Endothelial cell of umbilical vein (primary cell): ENCODE measurements around the gene A3GALT2. TPM values are rescaled to one million over a fixed set of nuclear protein-coding genes. Genes with fewer than 3 reads are reported as not detected.

Experiments
- BruUV-seq: library from RNA; stranded (reverse); fragments of 400-500 nt; replicated peaks from 2 replicates; lab custom pipeline; 2021; lab: Mats Ljungman, UMichigan
- CTCF ChIA-PET: fragments of 300-600, 350-600 bp; sonication (Branson Sonifier 250); formaldehyde crosslinking; loops from one replicate; lab custom pipeline; 2021; ENCODE audit warnings: antibody characterized with exemption, inconsistent platforms; lab: Charles Lee
- POLR2A ChIA-PET: fragments of 300-600, 350-600 bp; sonication (Branson Sonifier 250); formaldehyde crosslinking; loops from one replicate; lab custom pipeline; 2021; ENCODE audit warnings: antibody characterized with exemption, inconsistent platforms; lab: Charles Lee
- DNase-seq: peaks from one replicate; pipeline ENCODE4 v3.0.0-alpha.2; 2011; ENCODE audit warnings: low read depth, low spot score
- FAIRE-seq: peaks from 2 replicates; lab custom pipeline; 2011; peaks lifted over from hg19 to GRCh38; lab: Jason Lieb, UNC
- H2AFZ ChIP-seq: 2 replicates; pipeline ENCODE4 v1.6.0; 2012; ENCODE audit warnings: low read depth, low read length, control low read depth, inconsistent platforms
- H3K27ac ChIP-seq: 2 replicates; pipeline ENCODE4 v1.5.1; 2011; ENCODE audit warnings: low read depth, mild to moderate bottlenecking, control low read depth, low read length, moderate library complexity; ENCODE audit not compliant: insufficient read depth
- H3K27me3 ChIP-seq, 2 experiments: 2 replicates each; pipeline versions ENCODE4 v1.6.0 to v1.6.1; 2011; ENCODE audit warnings: low read length in 2 of 2, mixed read lengths in 1 of 2; ENCODE audit not compliant: control insufficient read depth in 2 of 2, insufficient read depth in 2 of 2
- H3K36me3 ChIP-seq, 2 experiments: 2 replicates in 1 of 2; 3 replicates in 1 of 2; pipeline ENCODE4 v1.5.1; 2011; ENCODE audit warnings: low read length in 2 of 2, mild to moderate bottlenecking in 1 of 2, moderate library complexity in 1 of 2; ENCODE audit not compliant: control insufficient read depth in 2 of 2, insufficient read depth in 2 of 2; ENCODE audit errors: extremely low read depth in 1 of 2
- H3K4me1 ChIP-seq: 3 replicates; pipeline ENCODE4 v1.5.1; 2011; ENCODE audit warnings: mild to moderate bottlenecking, low read length; ENCODE audit not compliant: control insufficient read depth, insufficient read depth; ENCODE audit errors: extremely low read depth
- H3K4me2 ChIP-seq: 2 replicates; pipeline ENCODE4 v1.6.1; 2011; ENCODE audit warnings: low read length, control low read depth, mixed read lengths; ENCODE audit not compliant: insufficient read depth
- H3K4me3 ChIP-seq, 3 experiments: fragments of 200-600 bp in 1 of 3; sonication (generic), shearing (Covaris generic) in 1 of 3; replicated peaks in 1 of 3; 2 replicates each; pipeline ENCODE4 v1.5.1; 2011 to 2016; ENCODE audit warnings: control low read depth in 3 of 3, low read length in 3 of 3, mild to moderate bottlenecking in 2 of 3, inconsistent platforms in 1 of 3, low read depth in 1 of 3, moderate library complexity in 1 of 3; ENCODE audit not compliant: insufficient read depth in 1 of 3
- H3K79me2 ChIP-seq: 2 replicates; pipeline ENCODE4 v1.6.0; 2012; ENCODE audit warnings: low read length, inconsistent platforms; ENCODE audit not compliant: control insufficient read depth, insufficient read depth
- H3K9ac ChIP-seq: replicated peaks from 2 replicates; pipeline ENCODE3; 2011; ENCODE audit warnings: low read length, control low read depth; ENCODE audit not compliant: insufficient read depth; ENCODE audit errors: extremely low read depth
- H3K9me1 ChIP-seq: replicated peaks from 3 replicates; pipeline ENCODE4 v1.6.0; 2011; ENCODE audit warnings: mild to moderate bottlenecking, low read length; ENCODE audit not compliant: control insufficient read depth, insufficient read depth; ENCODE audit errors: extremely low read depth
- H3K9me3 ChIP-seq: replicated peaks from 2 replicates; pipeline ENCODE4 v1.5.1; 2012; ENCODE audit warnings: low read length, inconsistent platforms; ENCODE audit not compliant: control insufficient read depth, insufficient read depth
- H4K20me1 ChIP-seq: replicated peaks from 2 replicates; pipeline ENCODE3; 2011; ENCODE audit warnings: mild to moderate bottlenecking, low read length; ENCODE audit not compliant: control insufficient read depth, insufficient read depth; ENCODE audit errors: extremely low read depth
- EZH2 ChIP-seq: IDR thresholded peaks from 2 replicates; pipeline ENCODE4 v1.6.1; 2012; ENCODE audit warnings: borderline replicate concordance, low read depth, mild to moderate bottlenecking, moderate library complexity, low read length, inconsistent platforms; ENCODE audit not compliant: severe bottlenecking
- FOS ChIP-seq: IDR thresholded peaks from 2 replicates; pipeline ENCODE4 v1.6.1; 2011; ENCODE audit warnings: mild to moderate bottlenecking, low read length, moderate library complexity, borderline replicate concordance; ENCODE audit not compliant: insufficient read depth
- GATA2 ChIP-seq: IDR thresholded peaks from 2 replicates; pipeline ENCODE4 v1.7.0; 2011; ENCODE audit warnings: low read depth, mild to moderate bottlenecking, moderate library complexity, mixed read lengths, low read length; ENCODE audit not compliant: insufficient read length, insufficient read depth
- JUN ChIP-seq: IDR thresholded peaks from 2 replicates; pipeline ENCODE4 v1.6.1; 2011; ENCODE audit warnings: borderline replicate concordance, low read depth; ENCODE audit not compliant: insufficient read length, insufficient read depth
- MYC ChIP-seq: IDR thresholded peaks from one replicate; pipeline ENCODE4 v1.6.1; 2011; ENCODE audit warnings: mild to moderate bottlenecking, low read depth, low read length
- POLR2A ChIP-seq: IDR thresholded peaks from 2 replicates; pipeline ENCODE4 v1.6.1; 2012; ENCODE audit warnings: low read depth, mild to moderate bottlenecking, control low read depth, low read length
- POLR2AphosphoS5 ChIP-seq: IDR thresholded peaks from 2 replicates; pipeline ENCODE4 v1.6.1; 2012; ENCODE audit warnings: low read depth, mild to moderate bottlenecking, control low read depth, low read length, moderate library complexity; ENCODE audit not compliant: insufficient read depth
- dilution Hi-C: fragments of 300-500 bp; cut with MboI; formaldehyde crosslinking; loops from one replicate; pipeline ENCODE4 v1.15.0; 2019; ENCODE audit warnings: low sequenced_read_pairs; ENCODE audit not compliant: extremely low pct_ligation_motif_present
- intact Hi-C: fragments of 100-400 bp; cut with micrococcal nuclease; formaldehyde crosslinking; loops from one replicate; pipeline ENCODE4 v1.10.0; 2022
- polyA plus RNA-seq, 4 experiments: library from polyadenylated mRNA; depleted of rRNA in 3 of 4; stranded (reverse) in 3 of 4; unstranded in 1 of 4; fragments of >200 nt; gene quantifications; 2 replicates each; pipeline versions ENCODE4 v1.2.1 to v1.2.3, GENCODE V29; 2011 to 2012; ENCODE audit warnings: missing spikeins in 1 of 4
- total RNA-seq: library from RNA; stranded (reverse); gene quantifications from 2 replicates; pipeline ENCODE4 v1.2.3, GENCODE V29; 2021
- TF ChIP-seq, protein P1 (sequence below): IDR thresholded peaks from 2 replicates; pipeline ENCODE4 v1.6.1; 2011; ENCODE audit not compliant: insufficient read depth, insufficient read length
- TF ChIP-seq, protein P2 (sequence below), 2 donors: IDR thresholded peaks; 1 replicate in 1 of 2; 2 replicates in 1 of 2; pipeline ENCODE4 v1.5.1; 2011; ENCODE audit warnings: low read length in 2 of 2, mild to moderate bottlenecking in 2 of 2, moderate library complexity in 2 of 2, control low read depth in 1 of 2, inconsistent platforms in 1 of 2, low read depth in 1 of 2; ENCODE audit not compliant: insufficient read depth in 1 of 2; ENCODE audit errors: extremely low read depth in 1 of 2

Gene A3GALT2
- total and polyA plus RNA-seq, 2 donors (not counting 3 experiments of a cell fraction or from before 2014, with no cell fraction given), result not detected

DNA sequence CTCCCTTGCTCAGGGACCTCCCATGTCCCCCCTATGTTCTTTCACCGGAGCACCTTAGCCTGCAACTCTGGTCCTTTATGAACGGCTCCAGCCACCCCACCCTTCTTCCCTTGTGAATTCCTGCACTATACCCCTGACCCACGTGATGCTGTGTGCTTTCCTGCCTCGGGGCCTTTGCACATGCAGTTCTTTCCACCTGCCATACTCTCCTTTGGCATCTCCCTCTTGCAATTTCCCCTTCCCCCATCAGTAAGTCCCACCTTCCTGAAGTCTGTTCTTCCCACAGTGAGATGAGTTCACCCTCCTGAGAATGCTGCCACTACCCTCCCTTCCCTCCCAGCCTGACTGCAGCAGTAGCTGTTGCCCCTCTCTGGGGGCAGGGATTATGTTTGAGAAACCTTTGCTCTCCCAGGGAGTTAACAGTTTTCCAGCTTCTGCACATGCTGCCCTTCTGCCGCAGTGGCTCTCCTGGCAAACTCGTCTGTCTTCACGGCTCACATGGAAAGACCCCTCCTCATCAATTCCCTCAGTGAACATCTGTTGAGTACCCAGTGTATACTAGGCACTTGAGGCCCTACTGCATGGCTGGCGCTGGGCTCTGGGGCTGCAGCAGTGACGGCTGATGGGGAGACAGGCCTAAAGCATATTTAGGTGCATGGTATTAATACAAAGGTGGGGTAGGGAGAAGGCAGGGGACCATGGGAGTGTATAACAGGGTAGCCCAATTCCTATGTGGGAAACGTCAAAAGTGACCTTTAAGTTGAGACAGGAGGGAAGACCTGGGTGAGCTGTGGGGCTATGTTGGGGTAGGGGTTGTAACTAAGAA is 54.9 kb downstream of the A3GALT2 start:
- intact Hi-C loops (no loop called here), dilution Hi-C loops (no loop called here)
- ChIA-PET POLR2A (no interaction called here), CTCF (interaction anchor here (1.0 kb wide), 1 partner anchor 85 kb away, joined by 3 read pairs; the partner anchor contains the start of gene TRIM62)
- BruUV-seq, result no TSS peak
- H4K20me1 ChIP-seq, result no peaks in the 10 kb centered on the region
- no peaks in the 10 kb centered on the region for H3K9me1 ChIP-seq
- H3K27ac ChIP-seq, result no peak overlapping the region
- no peaks in the 10 kb centered on the region for H3K79me2 ChIP-seq
- DNase-seq, result no peak
- H3K9ac ChIP-seq, result no peak overlapping the region
- no peak for FAIRE-seq
- no peak overlapping the region for H2AFZ ChIP-seq
- peaks cover 0 to 10% of the 10 kb centered on the region in 2 experiments for H3K36me3 ChIP-seq
- no peak overlapping the region for H3K4me3 ChIP-seq
- TF ChIP-seq, protein P1, sequence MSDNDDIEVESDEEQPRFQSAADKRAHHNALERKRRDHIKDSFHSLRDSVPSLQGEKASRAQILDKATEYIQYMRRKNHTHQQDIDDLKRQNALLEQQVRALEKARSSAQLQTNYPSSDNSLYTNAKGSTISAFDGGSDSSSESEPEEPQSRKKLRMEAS, result no peak
- TF ChIP-seq POLR2AphosphoS5 (no peak), JUN (no peak), FOS (no peak), EZH2 (no peak), MYC (no peak), POLR2A (no peak), GATA2 (no peak)
- TF ChIP-seq, protein P2, sequence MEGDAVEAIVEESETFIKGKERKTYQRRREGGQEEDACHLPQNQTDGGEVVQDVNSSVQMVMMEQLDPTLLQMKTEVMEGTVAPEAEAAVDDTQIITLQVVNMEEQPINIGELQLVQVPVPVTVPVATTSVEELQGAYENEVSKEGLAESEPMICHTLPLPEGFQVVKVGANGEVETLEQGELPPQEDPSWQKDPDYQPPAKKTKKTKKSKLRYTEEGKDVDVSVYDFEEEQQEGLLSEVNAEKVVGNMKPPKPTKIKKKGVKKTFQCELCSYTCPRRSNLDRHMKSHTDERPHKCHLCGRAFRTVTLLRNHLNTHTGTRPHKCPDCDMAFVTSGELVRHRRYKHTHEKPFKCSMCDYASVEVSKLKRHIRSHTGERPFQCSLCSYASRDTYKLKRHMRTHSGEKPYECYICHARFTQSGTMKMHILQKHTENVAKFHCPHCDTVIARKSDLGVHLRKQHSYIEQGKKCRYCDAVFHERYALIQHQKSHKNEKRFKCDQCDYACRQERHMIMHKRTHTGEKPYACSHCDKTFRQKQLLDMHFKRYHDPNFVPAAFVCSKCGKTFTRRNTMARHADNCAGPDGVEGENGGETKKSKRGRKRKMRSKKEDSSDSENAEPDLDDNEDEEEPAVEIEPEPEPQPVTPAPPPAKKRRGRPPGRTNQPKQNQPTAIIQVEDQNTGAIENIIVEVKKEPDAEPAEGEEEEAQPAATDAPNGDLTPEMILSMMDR (IDR thresholded peaks at IDR 0.05; ENCODE audit: extremely low read depth in 1 of 2, insufficient read depth in 1 of 2, low read depth in 1 of 2, low read length in 2 of 2), result no peak
- peaks cover 5% of the 10 kb centered on the region for H3K4me1 ChIP-seq
- H3K4me2 ChIP-seq, result no peak overlapping the region
- no peaks in the 10 kb centered on the region for H3K27me3 ChIP-seq
- H3K9me3 ChIP-seq, result no peaks in the 10 kb centered on the region
